HL-60 (cell line): Measurements from ENCODE around the gene AMELX.

Experiments used
- GABPA ChIP-seq: IDR thresholded peaks from 2 replicates; pipeline ENCODE4 v1.6.1; 2012; ENCODE audit warnings: low read depth
- POLR2AphosphoS5 ChIP-seq: IDR thresholded peaks from 2 replicates; pipeline ENCODE4 v1.6.1; 2012; ENCODE audit warnings: low read depth
- TF ChIP-seq, protein P1 (sequence below): IDR thresholded peaks from one replicate; pipeline ENCODE4 v1.5.1; 2011; ENCODE audit warnings: low read length, control low read depth, inconsistent platforms; ENCODE audit not compliant: insufficient read depth
- TF ChIP-seq, protein P2 (sequence below): IDR thresholded peaks from 2 replicates; pipeline ENCODE4 v1.6.1; 2012; ENCODE audit warnings: low read depth; ENCODE audit not compliant: insufficient replicate concordance

DNA sequence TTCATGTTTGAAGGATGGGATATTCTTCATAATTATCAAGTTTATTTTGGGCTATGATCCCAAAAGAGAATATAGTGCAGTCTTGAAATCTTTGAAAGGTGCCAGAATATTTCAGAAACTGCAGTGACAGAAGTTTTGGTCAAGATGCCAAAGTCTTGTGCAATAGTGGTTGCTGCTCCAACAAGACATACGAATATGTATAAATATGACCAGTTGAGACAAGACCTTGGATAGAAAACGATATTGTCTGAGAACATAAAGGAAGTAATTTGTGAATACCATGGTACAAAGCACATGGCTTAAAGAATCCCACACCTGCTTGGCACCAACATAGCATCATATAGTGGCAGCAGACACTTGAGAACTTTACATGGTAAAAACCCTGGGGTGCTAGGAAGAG, 48.6 kb upstream of the AMELX start:
- TF ChIP-seq, protein P1, sequence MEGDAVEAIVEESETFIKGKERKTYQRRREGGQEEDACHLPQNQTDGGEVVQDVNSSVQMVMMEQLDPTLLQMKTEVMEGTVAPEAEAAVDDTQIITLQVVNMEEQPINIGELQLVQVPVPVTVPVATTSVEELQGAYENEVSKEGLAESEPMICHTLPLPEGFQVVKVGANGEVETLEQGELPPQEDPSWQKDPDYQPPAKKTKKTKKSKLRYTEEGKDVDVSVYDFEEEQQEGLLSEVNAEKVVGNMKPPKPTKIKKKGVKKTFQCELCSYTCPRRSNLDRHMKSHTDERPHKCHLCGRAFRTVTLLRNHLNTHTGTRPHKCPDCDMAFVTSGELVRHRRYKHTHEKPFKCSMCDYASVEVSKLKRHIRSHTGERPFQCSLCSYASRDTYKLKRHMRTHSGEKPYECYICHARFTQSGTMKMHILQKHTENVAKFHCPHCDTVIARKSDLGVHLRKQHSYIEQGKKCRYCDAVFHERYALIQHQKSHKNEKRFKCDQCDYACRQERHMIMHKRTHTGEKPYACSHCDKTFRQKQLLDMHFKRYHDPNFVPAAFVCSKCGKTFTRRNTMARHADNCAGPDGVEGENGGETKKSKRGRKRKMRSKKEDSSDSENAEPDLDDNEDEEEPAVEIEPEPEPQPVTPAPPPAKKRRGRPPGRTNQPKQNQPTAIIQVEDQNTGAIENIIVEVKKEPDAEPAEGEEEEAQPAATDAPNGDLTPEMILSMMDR, result no peak
- TF ChIP-seq POLR2AphosphoS5 (no peak), GABPA (no peak)
- TF ChIP-seq, protein P2, sequence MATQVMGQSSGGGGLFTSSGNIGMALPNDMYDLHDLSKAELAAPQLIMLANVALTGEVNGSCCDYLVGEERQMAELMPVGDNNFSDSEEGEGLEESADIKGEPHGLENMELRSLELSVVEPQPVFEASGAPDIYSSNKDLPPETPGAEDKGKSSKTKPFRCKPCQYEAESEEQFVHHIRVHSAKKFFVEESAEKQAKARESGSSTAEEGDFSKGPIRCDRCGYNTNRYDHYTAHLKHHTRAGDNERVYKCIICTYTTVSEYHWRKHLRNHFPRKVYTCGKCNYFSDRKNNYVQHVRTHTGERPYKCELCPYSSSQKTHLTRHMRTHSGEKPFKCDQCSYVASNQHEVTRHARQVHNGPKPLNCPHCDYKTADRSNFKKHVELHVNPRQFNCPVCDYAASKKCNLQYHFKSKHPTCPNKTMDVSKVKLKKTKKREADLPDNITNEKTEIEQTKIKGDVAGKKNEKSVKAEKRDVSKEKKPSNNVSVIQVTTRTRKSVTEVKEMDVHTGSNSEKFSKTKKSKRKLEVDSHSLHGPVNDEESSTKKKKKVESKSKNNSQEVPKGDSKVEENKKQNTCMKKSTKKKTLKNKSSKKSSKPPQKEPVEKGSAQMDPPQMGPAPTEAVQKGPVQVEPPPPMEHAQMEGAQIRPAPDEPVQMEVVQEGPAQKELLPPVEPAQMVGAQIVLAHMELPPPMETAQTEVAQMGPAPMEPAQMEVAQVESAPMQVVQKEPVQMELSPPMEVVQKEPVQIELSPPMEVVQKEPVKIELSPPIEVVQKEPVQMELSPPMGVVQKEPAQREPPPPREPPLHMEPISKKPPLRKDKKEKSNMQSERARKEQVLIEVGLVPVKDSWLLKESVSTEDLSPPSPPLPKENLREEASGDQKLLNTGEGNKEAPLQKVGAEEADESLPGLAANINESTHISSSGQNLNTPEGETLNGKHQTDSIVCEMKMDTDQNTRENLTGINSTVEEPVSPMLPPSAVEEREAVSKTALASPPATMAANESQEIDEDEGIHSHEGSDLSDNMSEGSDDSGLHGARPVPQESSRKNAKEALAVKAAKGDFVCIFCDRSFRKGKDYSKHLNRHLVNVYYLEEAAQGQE, result no peak
